ENCODE measurements around the gene PLK1. TPM values are rescaled to one million over a fixed set of nuclear protein-coding genes. Genes with fewer than 3 reads are reported as not detected.
"Not testable (repeated sequence)": the region's sequence is repeated elsewhere in the genome, so short reads cannot be mapped to it uniquely, and the experiment has no call there.

Gene PLK1
- total RNA-seq, 1 donor from 2014 or later: 75.3 TPM

DNA sequence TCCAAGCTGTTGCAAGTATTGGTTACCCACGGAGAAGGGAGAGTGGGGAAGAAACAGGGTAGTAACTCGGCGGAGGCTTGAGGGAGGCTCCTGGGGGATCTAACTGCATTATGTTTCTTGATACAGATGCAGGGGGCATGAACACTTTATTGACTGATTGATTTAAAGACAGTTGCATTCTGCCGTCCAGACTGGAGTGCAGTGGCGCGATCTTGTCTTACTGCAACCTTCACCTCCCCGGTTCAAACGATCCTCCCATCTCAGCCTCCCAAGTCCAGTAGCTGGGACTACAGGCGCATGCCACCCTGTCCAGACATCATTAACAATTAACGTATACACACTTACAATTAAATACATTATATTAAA lies 49.4 kb downstream of the PLK1 start:
- no peak overlapping the region for H3K4me3 Mint-ChIP-seq (ENCODE audit: low read depth)
- no peak for DNase-seq (ENCODE audit: low spot score)
- intact Hi-C loops (cut with micrococcal nuclease): no loop called here
- peaks cover 3% of the 10 kb centered on the region for H3K9me3 Mint-ChIP-seq
- H3K36me3 Mint-ChIP-seq (ENCODE audit: low read depth): no peaks in the 10 kb centered on the region
- H3K4me1 Mint-ChIP-seq (ENCODE audit: low read depth): peaks cover 4% of the 10 kb centered on the region
- peaks cover 8% of the 10 kb centered on the region for H3K27me3 Mint-ChIP-seq (ENCODE audit: low read depth)
- H3K27ac Mint-ChIP-seq: no peak overlapping the region

DNA sequence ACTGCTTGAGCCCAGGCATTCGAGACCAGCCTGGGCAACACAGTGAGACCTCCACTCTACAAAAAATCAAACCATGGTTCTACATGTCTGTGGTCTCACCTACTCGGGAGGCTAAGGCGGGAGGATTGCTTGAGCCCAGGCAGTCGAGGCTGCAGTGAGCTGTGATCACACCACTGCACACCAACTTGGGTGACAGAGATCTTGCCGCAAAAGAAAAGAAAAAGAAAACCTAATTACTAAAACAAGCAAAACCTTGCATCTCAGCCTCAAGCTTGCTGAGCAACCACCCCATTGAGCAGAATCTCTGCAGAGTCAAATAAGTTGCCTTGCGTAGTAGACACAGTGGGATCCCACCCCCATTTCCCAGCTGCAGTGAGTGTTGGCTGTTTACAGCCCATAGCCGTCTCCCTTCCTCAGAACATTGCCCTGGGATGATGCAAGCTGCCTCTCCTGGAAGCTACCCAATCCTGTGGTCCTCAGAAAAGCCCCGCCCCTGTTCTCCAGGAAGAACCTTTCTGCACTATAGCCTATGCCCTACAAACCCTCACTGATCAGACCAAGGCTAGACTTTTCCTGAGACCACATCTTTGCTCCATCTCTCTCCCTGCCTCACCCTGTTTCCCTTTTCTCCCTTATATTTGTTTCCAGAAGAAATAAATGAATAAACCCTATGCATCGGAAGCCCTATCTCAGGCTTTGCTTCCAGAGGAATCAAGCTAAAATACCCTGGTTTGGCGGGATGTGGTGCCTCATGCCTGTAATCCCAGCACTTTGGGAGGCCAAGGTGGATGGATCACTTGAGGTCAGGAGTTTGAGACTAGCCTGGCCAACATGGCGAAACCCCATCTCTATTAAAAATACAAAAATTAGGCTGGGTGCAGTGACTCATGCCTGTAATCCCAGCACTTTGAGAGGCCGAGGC lies 51.1 kb downstream of the PLK1 start:
- no peaks in the 10 kb centered on the region for H3K36me3 Mint-ChIP-seq (ENCODE audit: low read depth)
- peaks cover 4% of the 10 kb centered on the region for H3K4me1 Mint-ChIP-seq (ENCODE audit: low read depth)
- no peak for DNase-seq (ENCODE audit: low spot score)
- intact Hi-C loops (cut with micrococcal nuclease): loop anchor here (10.0 kb wide), 1 partner anchor 305 kb away; no protein-coding TSS in a partner anchor
- no peak overlapping the region for H3K27ac Mint-ChIP-seq
- peaks cover 4% of the 10 kb centered on the region for H3K27me3 Mint-ChIP-seq (ENCODE audit: low read depth)
- H3K4me3 Mint-ChIP-seq (ENCODE audit: low read depth): no peak overlapping the region
- no peaks in the 10 kb centered on the region for H3K9me3 Mint-ChIP-seq

DNA sequence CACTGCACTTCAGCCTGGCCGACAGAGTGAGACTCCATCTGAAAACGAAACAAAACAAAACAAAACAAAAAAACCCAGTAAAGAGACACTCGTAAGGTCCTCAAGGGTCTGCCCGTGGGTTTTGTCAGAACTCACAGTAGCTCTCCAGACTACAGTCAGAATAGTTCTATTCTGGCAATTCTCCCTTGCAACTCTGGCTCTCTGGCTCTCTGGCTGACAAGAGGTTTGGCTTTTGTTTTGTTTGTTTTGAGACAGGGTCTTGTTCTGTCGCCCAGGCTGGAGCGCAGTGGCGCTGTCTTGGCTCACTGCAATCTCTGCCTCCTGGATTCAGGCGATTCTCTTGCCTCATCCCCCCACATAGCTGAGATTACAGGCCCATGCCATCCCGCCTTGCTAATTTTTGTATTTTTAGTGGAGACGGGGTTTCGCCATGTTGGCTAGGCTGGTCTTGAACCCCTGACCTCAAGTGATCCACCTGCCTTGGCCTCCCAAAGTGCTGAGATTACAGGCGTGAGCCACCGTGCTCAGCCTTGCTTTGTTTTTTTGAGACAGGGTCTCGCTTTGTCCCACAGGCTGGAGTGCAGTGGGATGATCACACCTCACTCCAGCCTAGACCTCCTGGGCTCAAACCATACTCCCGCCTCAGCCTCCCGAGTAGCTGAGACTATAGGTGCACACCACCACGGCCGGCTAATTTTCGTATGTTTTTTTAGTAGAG lies 55.6 kb downstream of the PLK1 start:
- H3K27ac Mint-ChIP-seq: no peak overlapping the region
- H3K27me3 Mint-ChIP-seq (ENCODE audit: low read depth): peaks cover 8% of the 10 kb centered on the region
- no peaks in the 10 kb centered on the region for H3K9me3 Mint-ChIP-seq
- DNase-seq (ENCODE audit: low spot score): no peak
- intact Hi-C loops (cut with micrococcal nuclease): loop anchor here (10.0 kb wide), 1 partner anchor 300 kb away; no protein-coding TSS in a partner anchor
- peaks cover 4% of the 10 kb centered on the region for H3K4me1 Mint-ChIP-seq (ENCODE audit: low read depth)
- H3K4me3 Mint-ChIP-seq (ENCODE audit: low read depth): no peak overlapping the region
- H3K36me3 Mint-ChIP-seq (ENCODE audit: low read depth): no peaks in the 10 kb centered on the region

GRCh38 chr16:23737423-23738028 lies 58.8 kb downstream of the PLK1 start:
- H3K27ac Mint-ChIP-seq; H3K36me3 Mint-ChIP-seq (ENCODE audit: low read depth); H3K4me3 Mint-ChIP-seq (ENCODE audit: low read depth); H3K9me3 Mint-ChIP-seq; H3K4me1 Mint-ChIP-seq (ENCODE audit: low read depth); DNase-seq (ENCODE audit: low spot score): not testable (repeated sequence)
- intact Hi-C loops (cut with micrococcal nuclease): loop anchor here (10.0 kb wide), 1 partner anchor 297 kb away; no protein-coding TSS in a partner anchor
- peaks cover 11% of the 10 kb centered on the region for H3K27me3 Mint-ChIP-seq (ENCODE audit: low read depth)

GRCh38 chr16:23739516-23739915 lies 60.8 kb downstream of the PLK1 start:
- intact Hi-C loops (cut with micrococcal nuclease): loop anchor here (10.0 kb wide), 1 partner anchor 295 kb away; no protein-coding TSS in a partner anchor
- DNase-seq (ENCODE audit: low spot score): no peak
- H3K4me3 Mint-ChIP-seq (ENCODE audit: low read depth): no peak overlapping the region
- no peak overlapping the region for H3K27ac Mint-ChIP-seq
- peaks cover 16% of the 10 kb centered on the region for H3K27me3 Mint-ChIP-seq (ENCODE audit: low read depth)
- H3K4me1 Mint-ChIP-seq (ENCODE audit: low read depth): peaks cover 4% of the 10 kb centered on the region
- no peaks in the 10 kb centered on the region for H3K9me3 Mint-ChIP-seq
- H3K36me3 Mint-ChIP-seq (ENCODE audit: low read depth): no peaks in the 10 kb centered on the region

Other genes with a start within 250 kb of the PLK1 start
- 23.8 and 24.2 TPM in 2 replicates for gene COG7, start 225.7 kb upstream of the PLK1 start, total RNA-seq
- 108 and 110 TPM in 2 replicates for gene GGA2, start 168.4 kb upstream of the PLK1 start, total RNA-seq
- gene EARS2, start 121.5 kb upstream of the PLK1 start, total RNA-seq: 25.3 and 26.6 TPM in 2 replicates
- 57.7 and 62.5 TPM in 2 replicates for gene UBFD1, start 121.2 kb upstream of the PLK1 start, total RNA-seq
- 132 and 142 TPM in 2 replicates for gene NDUFAB1, start 82.6 kb upstream of the PLK1 start, total RNA-seq
- gene PALB2, start 37.6 kb upstream of the PLK1 start, total RNA-seq: 25.6 and 30.8 TPM in 2 replicates
- 86.5 and 88.4 TPM in 2 replicates for gene DCTN5, start 37.4 kb upstream of the PLK1 start, total RNA-seq
- gene ERN2, start 34.3 kb downstream of the PLK1 start, total RNA-seq: not detected in 2 replicates
- not detected in 2 replicates for gene CHP2, start 76.1 kb downstream of the PLK1 start, total RNA-seq
- gene PRKCB, start 157.1 kb downstream of the PLK1 start, total RNA-seq: 69.0 and 69.5 TPM in 2 replicates